Epithelial cell of proximal tubule (primary cell): Measurements from ENCODE around the gene ADAM30. TPM values are rescaled to one million over a fixed set of nuclear protein-coding genes. Genes with fewer than 3 reads are reported as not detected.
A peak's percentile ranks its signal among the peaks of the same experiment; 100 is the strongest.
"Not testable (repeated sequence)": the region's sequence is repeated elsewhere in the genome, so short reads cannot be mapped to it uniquely, and the experiment has no call there.

Source experiments
- DNase-seq: peaks from one replicate; pipeline ENCODE4 v3.0.0-alpha.2; 2011; ENCODE audit warnings: low read depth
- H3K4me3 ChIP-seq: 2 replicates; pipeline ENCODE4 v1.5.1; 2011; ENCODE audit warnings: low read depth, mild to moderate bottlenecking, low read length
- CTCF ChIP-seq: conservative IDR thresholded peaks from 2 replicates; pipeline ENCODE4 v1.5.1; 2012; ENCODE audit warnings: low read depth, mild to moderate bottlenecking, low read length
- total RNA-seq: library from RNA; depleted of rRNA; stranded (reverse); fragments of >200 nt; gene quantifications from 2 replicates; pipeline ENCODE4 v1.2.3, GENCODE V29; 2015

ADAM30 gene
- total RNA-seq, 1 donor from 2014 or later = not detected

DNA sequence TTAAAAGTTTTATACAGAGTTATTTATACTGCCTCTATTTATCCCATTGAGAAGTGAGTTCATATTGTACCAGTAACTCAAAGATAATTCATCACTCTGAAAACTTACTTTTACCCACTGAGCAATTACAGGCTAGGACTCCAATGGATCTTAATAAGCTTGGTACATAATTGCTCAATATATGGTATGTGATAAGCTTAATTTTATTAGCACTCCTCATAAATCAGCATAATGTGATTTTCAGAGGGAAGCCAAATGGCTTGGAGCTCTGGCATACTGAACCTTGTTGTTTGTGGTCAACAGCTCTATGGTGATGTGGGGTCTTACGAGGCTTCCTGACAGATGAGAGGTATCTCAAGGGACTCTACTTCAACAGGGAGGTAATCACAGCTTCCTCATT, 26.3 kb downstream of the ADAM30 start:
- no peak for DNase-seq
- no peak for TF ChIP-seq CTCF

DNA sequence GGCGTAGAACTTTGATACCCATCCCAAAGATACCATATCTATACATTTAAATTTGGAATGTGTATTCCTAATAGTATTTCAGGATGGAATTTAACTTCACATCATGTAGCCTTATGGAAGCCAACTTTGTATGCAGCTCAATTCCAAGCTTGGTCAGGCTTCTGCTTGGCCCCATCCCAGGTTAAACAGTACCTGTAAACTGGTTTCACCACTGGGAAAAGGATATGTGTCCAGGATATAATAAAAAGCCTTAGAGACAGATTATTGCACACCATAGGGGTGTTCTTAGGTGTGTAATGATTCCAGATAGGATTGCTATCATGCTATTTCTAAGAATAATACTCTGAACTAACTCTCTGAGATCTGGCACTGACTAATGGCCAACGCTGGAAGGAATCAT, 28.1 kb downstream of the ADAM30 start:
- H3K4me3 ChIP-seq = no peak overlapping the region
- TF ChIP-seq CTCF = no peak
- DNase-seq = no peak

More for the DNA sequence above, 26.3 kb downstream of the ADAM30 start:
- H3K4me3 ChIP-seq = no peak overlapping the region

DNA sequence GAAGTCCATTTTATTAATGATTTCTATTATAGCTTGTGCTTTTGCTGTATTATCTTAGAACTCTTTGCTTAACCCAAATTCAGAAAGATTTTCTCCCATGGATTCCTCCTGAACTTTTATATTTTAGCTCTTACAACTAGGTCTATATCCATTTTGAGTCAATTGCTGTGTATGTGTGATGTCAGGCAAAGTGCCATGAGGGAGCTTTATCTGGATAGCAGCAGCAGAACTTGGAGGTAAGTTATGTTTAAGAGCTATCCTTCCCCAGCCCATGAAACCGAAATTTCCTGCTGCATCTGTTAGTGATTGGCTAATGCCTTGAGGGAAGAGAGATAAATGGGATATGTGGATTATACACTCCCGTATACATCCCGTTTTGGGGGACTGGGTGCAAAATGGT, 29.9 kb downstream of the ADAM30 start:
- no peak overlapping the region for H3K4me3 ChIP-seq
- DNase-seq = no peak
- TF ChIP-seq CTCF = no peak

DNA sequence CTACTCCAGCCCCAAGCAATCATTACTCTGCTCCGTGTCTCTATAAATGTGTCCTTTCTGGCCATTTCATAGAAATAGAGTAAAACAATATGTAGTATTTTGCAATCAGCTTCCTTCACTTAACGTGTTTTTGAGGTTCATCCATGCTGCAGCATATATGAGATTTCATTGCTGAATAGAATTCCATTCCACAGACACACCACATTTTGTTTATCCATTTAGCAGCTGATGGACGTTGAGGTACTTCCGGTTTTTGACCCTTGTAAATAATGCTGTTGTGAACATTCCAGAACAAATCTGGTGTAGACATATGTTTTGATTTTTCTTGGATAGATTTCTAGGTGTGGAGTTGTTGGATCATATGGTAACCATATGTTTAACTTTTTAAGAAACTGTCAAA, 30.7 kb downstream of the ADAM30 start:
- TF ChIP-seq CTCF = no peak
- no peak for DNase-seq
- no peak overlapping the region for H3K4me3 ChIP-seq

DNA sequence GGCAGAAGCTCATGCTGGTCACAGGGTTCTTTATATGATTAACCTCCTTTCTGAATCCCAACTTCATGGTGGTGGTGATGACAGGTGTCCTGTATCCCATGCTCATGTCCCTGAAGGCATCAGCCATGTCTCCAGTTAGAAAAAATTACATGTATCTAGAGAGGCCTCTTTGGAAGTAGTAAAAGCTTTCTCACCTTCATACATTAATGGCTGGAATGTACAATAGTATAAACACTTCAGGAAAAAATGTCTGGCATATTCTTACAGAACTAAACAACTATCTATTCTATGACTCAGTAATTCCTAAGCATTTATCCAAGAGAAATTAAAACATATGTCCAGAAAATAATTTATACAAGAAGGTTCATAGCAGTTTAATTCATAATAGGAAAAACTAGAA, 34.0 kb downstream of the ADAM30 start:
- no peak overlapping the region for H3K4me3 ChIP-seq
- TF ChIP-seq CTCF = no peak
- DNase-seq = no peak

DNA sequence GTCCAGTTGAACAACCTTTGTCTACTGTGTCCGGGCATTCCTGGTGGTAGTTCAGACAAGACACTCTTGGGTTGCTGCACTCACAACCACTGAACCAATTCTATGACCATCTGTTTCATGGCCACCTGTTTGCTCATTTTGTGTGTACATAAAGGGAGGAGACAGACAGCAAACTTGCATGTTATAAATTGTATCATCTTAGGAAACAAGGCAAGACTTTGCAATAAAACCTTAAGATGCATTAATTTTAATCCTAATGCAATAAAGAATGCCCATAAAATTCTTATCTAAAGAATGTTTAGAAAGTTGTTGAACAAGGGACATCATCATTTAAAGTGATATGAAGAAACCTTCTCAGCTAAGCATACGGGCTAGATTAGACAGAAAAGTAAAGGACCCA, 34.8 kb downstream of the ADAM30 start:
- no peak for TF ChIP-seq CTCF
- DNase-seq = no peak

DNA sequence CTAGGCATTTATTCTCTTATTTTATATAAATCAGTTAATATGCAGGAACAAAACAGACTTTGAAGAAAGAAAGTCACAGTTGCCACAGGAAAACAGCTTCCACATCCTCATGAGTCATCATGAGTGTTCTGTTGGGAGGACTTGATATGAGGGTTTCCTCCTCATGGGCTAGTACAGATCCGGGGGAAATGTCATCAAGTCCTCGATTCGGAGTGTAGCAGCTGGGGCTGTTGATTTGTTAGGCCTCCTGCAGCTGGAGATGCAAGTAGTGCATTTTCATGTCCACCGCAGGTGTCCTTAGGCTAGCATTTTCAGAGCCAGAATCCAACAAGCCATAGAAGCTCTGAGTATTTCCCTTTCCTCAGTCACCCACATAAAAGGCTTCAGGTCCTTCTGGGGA, 36.7 kb downstream of the ADAM30 start:
- TF ChIP-seq CTCF = no peak
- peak; percentile 23 for DNase-seq
- H3K4me3 ChIP-seq = no peak overlapping the region

More for the DNA sequence above, 34.8 kb downstream of the ADAM30 start:
- no peak overlapping the region for H3K4me3 ChIP-seq

GRCh38 chr1:119858556-119859214, 37.6 kb downstream of the ADAM30 start:
- not testable (repeated sequence) for DNase-seq

More at GRCh38 chr1:119858556-119859214, 37.6 kb downstream of the ADAM30 start:
- H3K4me3 ChIP-seq = not testable (repeated sequence)
